GM18505 (cell line): ENCODE measurements around the gene PARN.
"Not testable (repeated sequence)": the region's sequence is repeated elsewhere in the genome, so short reads cannot be mapped to it uniquely, and the experiment has no call there.

ENCODE experiments used
- ATAC-seq: cut with Tn5 transposase; IDR thresholded peaks from one replicate; pipeline ENCODE4 v1.9.1; 2021; ENCODE audit not compliant: unreplicated experiment
- POLR2A ChIP-seq: IDR thresholded peaks from 4 replicates; pipeline ENCODE4 v1.6.1; 2011; ENCODE audit warnings: borderline replicate concordance; ENCODE audit not compliant: insufficient read depth, insufficient read length; ENCODE audit errors: extremely low read depth

The PARN gene

DNA sequence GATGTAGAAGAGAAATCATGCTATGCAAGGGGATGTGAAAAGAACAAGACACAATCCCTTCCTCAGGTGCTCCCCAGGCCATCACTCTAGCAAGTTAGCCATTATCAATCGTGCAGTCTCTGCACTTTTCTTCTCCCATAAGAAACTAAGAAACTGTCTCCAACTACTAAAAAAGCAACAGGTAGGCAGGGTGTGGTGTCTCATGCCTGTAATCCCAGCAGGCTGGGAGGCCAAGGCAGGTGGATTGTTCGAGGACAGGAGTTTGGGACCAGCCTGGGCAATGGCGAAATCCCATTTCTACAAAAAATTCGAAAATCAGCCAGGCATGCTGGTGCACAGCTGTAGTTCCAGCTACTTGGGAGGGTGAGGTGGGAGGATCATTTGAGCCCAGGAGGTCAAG, 13.8 kb downstream of the PARN start:
- no peak for TF ChIP-seq POLR2A
- ATAC-seq: no peak

DNA sequence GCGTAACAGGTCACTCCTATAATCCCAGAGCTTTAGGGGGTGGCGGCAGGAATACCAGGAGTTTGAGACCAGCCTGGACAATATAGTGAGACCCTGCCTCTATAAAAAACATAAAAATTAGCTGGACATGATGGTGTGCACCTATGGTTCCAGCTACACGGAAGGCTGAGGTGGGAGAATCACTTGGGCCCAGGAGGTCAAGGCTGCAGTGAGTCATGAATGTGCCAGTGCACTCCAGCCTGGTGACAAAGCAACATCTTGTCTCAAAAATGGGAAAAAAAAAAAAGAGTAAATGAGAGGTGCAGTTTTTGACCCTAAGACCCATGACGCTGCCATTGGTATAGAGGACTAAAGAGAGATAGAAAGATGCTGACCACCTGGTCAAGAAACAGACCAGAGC, 16.1 kb downstream of the PARN start:
- no peak for TF ChIP-seq POLR2A

DNA sequence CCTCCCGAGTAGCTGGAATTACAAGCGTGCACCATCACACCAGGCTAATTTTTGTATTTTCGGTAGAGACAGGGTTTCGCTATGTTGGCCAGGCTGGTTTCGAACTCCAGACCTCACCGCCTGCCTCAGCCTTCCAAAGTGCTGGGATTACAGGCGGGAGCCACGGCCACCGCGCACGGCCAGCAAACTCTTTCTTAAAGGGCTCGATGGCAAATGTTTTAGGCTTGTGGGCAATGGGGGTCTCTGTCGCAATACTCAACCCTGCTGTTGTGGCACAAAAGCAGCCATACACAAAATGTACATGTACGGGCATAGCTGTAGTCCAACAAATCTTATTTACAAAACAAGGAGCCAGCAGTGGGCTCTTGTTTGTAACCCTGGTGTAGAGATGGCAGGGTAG, 18.4 kb downstream of the PARN start:
- TF ChIP-seq POLR2A: no peak
- no peak for ATAC-seq

More for the DNA sequence above, 16.1 kb downstream of the PARN start:
- ATAC-seq: no peak

- no peak for ATAC-seq
- TF ChIP-seq POLR2A: no peak
Measured at GRCh38 chr16:14609716-14610115, 20.3 kb downstream of the PARN start.

DNA sequence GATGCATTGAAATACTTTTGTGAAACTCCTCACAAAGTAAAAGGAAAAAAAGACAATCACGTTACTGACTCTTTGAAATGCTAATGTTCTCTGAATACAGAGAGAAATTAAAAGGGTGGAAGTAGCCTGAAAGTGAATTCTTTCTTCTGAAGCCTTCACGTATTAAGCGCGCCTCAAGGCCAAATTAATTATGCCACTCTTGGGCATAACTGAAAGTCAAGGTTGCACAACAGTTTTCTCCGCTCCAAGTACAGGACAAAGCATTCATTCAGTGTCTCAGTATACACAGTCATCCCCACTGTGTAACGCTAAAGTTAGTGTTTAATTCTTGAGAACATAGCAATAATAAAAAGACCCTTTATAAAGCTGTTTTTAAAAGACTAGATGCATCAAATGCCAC, 21.5 kb downstream of the PARN start:
- no peak for TF ChIP-seq POLR2A
- ATAC-seq: no peak

DNA sequence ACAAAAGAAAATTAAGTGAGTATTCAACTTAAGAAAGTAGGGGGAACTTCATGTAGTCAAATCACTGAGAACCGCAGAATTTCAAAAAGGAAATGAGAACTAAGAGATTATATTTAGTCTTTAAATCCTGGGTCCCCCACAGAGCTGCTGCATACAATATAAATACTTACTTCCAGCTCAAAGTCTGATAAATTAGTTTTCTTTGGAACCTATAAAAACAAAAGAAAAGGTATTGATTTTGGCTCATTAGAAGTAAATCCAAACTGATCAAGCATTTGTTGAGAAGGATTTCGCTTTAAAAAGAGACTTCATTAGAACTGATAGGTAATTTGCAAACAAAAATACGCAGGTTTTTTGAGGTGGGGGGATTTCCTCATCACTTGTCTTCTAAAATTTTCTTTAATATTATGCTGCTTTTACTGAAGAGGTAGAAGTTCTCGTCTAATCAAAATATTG, 21.9 kb downstream of the PARN start:
- TF ChIP-seq POLR2A: no peak
- no peak for ATAC-seq

GRCh38 chr16:14606102-14606501, 24.0 kb downstream of the PARN start:
- no peak for TF ChIP-seq POLR2A
- ATAC-seq: no peak

GRCh38 chr16:14602443-14602963, 27.6 kb downstream of the PARN start:
- no peak for TF ChIP-seq POLR2A
- ATAC-seq: no peak

DNA sequence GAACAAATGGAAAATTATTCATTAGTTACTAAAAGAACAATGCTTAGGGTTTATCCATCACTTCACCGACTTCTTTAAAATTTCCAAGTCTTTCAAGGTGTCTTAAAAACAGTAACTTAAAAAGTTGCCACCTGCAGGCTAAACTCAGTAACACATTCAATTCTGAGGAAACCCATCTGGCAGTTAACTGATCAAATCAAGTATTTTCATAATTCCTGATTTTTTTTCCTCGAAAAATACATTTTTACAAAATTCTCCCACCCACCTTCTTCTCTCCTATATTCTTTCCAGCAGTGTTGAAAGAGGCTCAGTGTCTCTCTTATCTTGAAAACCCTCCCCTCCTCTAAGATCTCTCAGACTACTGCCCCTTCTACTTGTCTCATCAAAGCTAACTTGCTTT, 29.9 kb downstream of the PARN start:
- TF ChIP-seq POLR2A: no peak
- no peak for ATAC-seq

- no peak for ATAC-seq
- TF ChIP-seq POLR2A: no peak
Measured at GRCh38 chr16:14586637-14587305, 43.3 kb downstream of the PARN start.

- no peak for ATAC-seq
- TF ChIP-seq POLR2A: no peak
Measured at GRCh38 chr16:14585287-14585686, 44.8 kb downstream of the PARN start.

DNA sequence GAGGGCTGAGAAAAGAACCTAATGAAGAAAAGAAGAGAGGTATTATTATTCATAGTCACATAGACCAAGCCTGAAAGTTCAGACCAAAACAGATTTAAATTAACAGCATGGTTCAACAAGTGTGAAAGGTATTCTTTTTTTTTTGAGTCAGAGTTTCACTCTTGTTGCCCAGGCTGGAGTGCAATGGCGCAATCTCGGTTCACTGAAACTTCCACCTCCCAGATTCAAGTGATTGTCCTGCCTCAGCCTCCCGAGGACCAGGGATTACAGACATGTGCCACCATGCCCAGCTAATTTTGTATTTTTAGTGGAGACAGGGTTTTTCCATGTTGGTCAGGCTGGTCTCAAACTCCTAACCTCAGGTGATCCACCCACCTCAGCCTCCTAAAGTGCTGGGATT, 49.1 kb downstream of the PARN start:
- ATAC-seq: not testable (repeated sequence)

DNA sequence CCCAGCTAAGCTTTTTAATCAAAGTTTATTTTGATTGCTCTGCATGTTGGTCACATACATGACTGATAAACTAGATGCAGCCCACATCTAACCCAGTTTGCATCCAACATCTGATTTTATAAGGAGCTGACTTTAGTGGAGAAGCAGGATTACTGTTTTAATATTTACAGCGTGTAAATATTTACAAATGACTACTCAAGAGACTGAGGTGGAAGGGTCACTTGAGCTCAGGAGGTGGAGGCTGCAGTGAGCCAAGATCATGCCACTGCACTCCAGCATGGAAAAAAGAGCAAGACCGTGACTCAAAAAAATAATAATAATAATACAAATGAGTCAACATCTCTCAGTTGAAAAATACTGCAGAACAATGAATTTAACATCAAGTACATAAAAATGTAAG, 50.8 kb downstream of the PARN start:
- ATAC-seq: no peak
- no peak for TF ChIP-seq POLR2A

GRCh38 chr16:14576532-14576931, 53.5 kb downstream of the PARN start:
- ATAC-seq: no peak
- no peak for TF ChIP-seq POLR2A

DNA sequence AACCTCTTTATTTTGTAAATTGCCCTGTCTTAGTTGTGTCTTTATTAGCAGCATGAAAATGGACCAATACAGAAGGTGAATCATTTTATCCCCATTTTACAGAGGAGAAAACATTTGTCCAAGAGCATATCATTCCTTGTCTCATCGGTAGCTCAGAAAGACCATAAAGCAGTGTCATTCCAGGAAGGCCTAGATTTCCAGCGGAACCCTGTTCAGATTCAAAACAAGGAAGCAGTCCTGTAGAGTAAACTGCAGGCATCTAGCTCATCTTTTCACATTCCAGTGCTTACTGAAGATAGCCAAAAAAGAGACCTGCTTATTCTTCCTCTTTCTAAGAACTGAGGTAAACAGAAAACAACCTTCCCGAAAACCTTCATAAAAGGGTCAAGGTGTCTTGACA, 54.0 kb downstream of the PARN start:
- no peak for ATAC-seq
- TF ChIP-seq POLR2A: no peak

GRCh38 chr16:14574698-14575415, 55.2 kb downstream of the PARN start:
- not testable (repeated sequence) for ATAC-seq
